ENCODE measurements around the gene CDH4.

Gene CDH4

DNA sequence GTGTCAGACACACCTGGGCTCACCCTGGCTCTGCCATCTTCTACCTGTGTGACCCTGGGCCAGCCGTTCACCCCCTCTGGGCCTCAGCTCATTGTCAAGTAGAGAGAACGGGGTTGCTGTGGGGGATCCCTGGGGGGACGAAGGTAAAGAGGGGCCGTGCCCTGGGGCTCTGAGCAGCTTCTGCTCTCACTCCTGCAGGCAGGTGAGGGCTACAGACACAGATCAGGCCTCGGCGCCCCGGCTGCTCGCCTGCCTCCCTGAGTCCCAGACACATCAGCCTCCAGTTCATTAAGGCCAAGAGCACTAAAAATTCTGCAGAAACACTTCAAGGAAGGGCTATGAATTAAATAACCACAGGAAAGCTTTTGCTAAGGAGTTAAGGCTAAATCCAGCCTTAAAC, 394.4 kb downstream of the CDH4 start:
- no peak for DNase-seq (ENCODE audit: low spot score)
- TF ChIP-seq, protein P1, sequence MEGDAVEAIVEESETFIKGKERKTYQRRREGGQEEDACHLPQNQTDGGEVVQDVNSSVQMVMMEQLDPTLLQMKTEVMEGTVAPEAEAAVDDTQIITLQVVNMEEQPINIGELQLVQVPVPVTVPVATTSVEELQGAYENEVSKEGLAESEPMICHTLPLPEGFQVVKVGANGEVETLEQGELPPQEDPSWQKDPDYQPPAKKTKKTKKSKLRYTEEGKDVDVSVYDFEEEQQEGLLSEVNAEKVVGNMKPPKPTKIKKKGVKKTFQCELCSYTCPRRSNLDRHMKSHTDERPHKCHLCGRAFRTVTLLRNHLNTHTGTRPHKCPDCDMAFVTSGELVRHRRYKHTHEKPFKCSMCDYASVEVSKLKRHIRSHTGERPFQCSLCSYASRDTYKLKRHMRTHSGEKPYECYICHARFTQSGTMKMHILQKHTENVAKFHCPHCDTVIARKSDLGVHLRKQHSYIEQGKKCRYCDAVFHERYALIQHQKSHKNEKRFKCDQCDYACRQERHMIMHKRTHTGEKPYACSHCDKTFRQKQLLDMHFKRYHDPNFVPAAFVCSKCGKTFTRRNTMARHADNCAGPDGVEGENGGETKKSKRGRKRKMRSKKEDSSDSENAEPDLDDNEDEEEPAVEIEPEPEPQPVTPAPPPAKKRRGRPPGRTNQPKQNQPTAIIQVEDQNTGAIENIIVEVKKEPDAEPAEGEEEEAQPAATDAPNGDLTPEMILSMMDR (IDR thresholded peaks at IDR 0.05; ENCODE audit: extremely low read depth, missing control alignments), result no peak

DNA sequence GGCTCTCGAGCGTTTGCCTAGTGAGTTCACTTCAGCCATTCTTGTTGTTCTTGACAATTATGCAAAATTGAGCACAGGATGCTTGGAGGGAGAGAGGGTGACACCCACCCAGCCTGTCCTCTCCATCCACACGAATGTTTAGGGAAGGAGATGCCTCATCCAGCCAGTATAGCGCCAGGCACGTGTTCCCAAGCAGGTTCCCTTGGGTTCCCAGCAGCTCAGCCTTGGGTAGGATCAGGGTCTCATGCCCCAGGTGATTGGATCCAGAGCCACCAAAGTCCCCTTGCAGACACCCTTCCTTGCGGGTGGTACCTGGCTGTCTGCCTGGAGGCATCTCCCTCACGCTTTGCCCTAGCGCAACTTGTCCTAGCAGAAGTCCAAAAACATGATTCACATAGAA, 394.9 kb downstream of the CDH4 start:
- TF ChIP-seq, protein P1 (IDR thresholded peaks at IDR 0.05; ENCODE audit: extremely low read depth, missing control alignments), result no peak
- DNase-seq (ENCODE audit: low spot score), result no peak

DNA sequence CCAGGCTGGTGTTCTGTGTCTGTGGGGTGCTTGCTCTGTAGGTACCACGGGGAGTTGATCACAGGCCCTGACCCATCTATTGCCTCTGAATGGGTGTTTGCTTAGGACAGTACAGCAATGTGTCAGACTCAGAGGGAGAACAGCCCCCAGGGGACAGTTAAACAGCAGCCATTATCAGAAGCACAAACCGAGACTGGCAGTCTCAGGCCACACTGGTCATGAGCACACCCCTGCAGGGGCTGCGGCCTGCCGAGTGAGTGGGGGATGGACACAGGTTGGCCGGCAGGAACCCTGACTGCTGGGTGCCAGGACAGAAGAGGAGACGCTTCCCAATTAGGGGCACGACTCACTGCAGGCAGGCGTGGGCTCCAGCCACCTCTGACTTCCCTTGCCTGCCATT, 395.6 kb downstream of the CDH4 start:
- TF ChIP-seq, protein P1 (IDR thresholded peaks at IDR 0.05; ENCODE audit: extremely low read depth, missing control alignments), result no peak
- DNase-seq (ENCODE audit: low spot score), result no peak

DNA sequence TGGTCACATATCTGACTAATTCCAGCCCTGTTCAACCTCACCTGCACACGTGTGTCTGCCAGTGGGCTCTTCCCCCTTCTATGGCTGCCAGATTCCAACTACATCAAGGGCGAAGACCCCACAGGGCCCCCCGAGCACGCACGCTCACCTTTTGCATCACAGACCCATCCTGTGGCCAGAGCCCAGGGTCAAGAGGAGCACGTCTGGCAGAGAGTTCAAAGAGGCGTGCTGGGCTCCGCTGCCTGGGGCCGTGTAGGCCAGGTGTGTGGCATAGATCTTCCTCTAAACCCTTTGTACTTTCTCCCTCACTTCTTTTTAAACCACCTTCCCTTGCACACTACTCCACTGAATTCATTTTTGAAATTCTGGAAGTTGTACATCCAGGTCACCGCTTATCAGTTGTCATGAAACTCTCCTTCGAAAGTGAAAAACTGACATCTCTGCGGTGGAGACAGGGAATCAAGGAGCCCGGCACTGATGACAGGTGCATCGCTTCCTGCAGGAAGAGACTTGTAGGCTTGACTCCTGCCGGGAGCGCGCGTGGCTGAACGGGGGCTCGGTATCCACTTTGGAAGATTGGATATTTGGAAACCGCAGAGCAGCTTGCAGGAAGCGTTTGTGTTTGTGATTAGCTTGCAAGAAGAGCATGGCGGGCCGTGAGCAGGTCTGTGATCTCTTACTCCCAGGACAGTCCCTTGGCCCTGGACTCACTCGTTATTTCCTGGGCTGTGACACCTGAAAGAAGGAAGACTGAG, 397.2 kb downstream of the CDH4 start:
- TF ChIP-seq, protein P1 (IDR thresholded peaks at IDR 0.05; ENCODE audit: extremely low read depth, missing control alignments), result no peak
- DNase-seq (ENCODE audit: low spot score), result no peak

DNA sequence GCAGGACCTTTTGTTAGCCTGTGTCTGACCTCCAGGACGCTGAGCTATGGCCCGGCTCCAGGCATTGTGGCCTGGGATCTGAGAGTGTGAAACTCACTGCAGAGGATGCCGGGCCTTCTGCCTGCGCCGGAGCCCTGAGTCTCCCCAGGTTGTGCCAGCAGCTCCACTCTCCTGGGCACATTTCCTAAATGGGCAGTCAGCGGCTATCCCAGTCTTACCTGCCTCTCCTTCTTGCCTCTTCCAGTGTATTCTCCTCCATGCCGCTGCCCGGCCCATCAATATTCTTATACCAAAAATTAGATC, 397.8 kb downstream of the CDH4 start:
- TF ChIP-seq, protein P1 (IDR thresholded peaks at IDR 0.05; ENCODE audit: extremely low read depth, missing control alignments), result no peak
- DNase-seq (ENCODE audit: low spot score), result no peak

DNA sequence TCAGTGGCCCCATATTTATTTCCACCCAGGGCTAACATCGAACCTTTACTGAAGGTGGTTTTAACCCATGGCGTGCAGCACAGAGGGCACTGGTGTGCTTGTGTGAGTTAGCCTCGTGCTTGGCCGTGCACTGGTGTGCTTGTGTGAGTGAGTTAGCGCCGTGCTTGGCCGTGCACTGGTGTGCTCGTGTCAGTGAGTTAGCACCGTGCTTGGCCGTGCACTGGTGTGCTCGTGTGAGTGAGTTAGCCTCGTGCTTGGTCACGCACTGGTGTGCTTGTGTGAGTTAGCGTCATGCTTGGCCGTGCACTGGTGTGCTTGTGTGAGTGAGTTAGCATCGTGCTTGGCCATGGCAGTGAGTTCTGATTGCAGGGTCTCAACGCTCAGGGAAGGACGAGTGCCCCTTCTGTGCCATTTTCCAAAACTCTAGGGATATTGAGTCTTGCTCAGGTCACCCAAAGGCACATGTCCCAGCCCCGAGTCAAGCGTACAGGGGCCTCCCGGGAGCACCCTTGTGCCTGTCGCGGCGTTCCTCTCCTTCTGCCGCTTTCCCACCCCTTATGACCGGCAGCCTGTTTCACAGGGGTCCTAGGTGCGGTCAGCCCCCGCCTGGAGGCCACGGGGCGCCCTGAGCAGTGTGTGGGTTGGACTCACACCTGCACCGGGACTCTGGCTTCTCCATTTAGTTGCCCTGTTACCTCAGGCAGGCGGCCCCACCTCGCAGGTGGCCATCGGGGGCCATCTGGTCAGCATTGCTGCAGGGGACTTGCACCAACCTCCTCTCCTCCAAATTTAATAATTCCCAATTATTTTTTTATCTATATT, 399.1 kb downstream of the CDH4 start:
- TF ChIP-seq, protein P1 (IDR thresholded peaks at IDR 0.05; ENCODE audit: extremely low read depth, missing control alignments), result no peak
- DNase-seq (ENCODE audit: low spot score), result no peak

DNA sequence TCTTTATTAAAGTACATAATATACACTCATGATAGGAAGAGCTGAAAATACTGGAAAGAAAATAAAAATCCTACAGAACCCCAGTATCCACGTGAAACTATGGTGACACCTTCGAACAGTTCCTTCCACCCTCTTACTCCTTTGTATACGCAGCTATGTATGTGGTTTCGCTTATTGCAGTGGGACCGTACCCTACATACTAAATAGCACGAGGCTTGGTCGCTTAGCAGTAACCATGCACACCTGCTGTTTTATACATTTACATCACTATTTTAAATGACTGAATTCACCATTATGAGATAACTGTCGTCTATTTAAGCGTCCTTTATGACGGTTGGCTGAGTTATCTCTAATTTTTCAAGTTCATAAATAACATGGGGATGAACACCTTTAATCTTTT, 400.1 kb downstream of the CDH4 start:
- TF ChIP-seq, protein P1 (IDR thresholded peaks at IDR 0.05; ENCODE audit: extremely low read depth, missing control alignments), result no peak
- DNase-seq (ENCODE audit: low spot score), result no peak

Data from GM20000 (cell line).